BLaER1 treated with 17β-estradiol and CSF1 and Interleukin-3, amounts not matched to agents 10 nM and 100 nM (cell line): ENCODE results near the gene STK17B.

Experiments used
- H3K27ac ChIP-seq, 11 experiments: shearing (Covaris generic); formaldehyde crosslinking; 2 replicates each; pipeline ENCODE4 v1.8.1; 2022
- H3K27me3 ChIP-seq, 11 experiments: shearing (Covaris generic); formaldehyde crosslinking; 2 replicates each; pipeline ENCODE4 v1.8.1; 2022
- H3K36me3 ChIP-seq, 11 experiments: shearing (Covaris generic); formaldehyde crosslinking; 2 replicates each; pipeline ENCODE4 v1.8.1; 2022
- H3K4me1 ChIP-seq, 10 experiments: shearing (Covaris generic); formaldehyde crosslinking; 2 replicates each; pipeline ENCODE4 v1.8.1; 2022
- H3K4me2 ChIP-seq, 11 experiments: shearing (Covaris generic); formaldehyde crosslinking; 2 replicates each; pipeline ENCODE4 v1.8.1; 2022
- H3K4me3 ChIP-seq, 10 experiments: shearing (Covaris generic); formaldehyde crosslinking; 2 replicates each; pipeline ENCODE4 v1.8.1; 2022
- H3K9ac ChIP-seq, 11 experiments: shearing (Covaris generic); formaldehyde crosslinking; 2 replicates each; pipeline ENCODE4 v1.8.1; 2022
- H3K9me3 ChIP-seq, 11 experiments: shearing (Covaris generic); formaldehyde crosslinking; replicated peaks in 1 of 11; 2 replicates each; pipeline ENCODE4 v1.8.1; 2022
- H4K20me1 ChIP-seq, 11 experiments: shearing (Covaris generic); formaldehyde crosslinking; 2 replicates each; pipeline ENCODE4 v1.8.1; 2022
- Cebpa-rat ChIP-seq, 11 experiments: shearing (Covaris generic); IDR thresholded peaks; 2 replicates each; pipeline ENCODE4 v1.8.1; 2022

Gene STK17B

GRCh38 chr2:196181484-196181883, 10.1 kb upstream of the STK17B start:
- peaks cover 29 to 52% (median 44%) of the 10 kb centered on the region in 10 experiments for H3K4me1 ChIP-seq

GRCh38 chr2:196177124-196177523, 5.7 kb upstream of the STK17B start:
- H3K9ac ChIP-seq = no peak overlapping the region
- peaks cover 42 to 72% (median 60%) of the 10 kb centered on the region in 10 experiments for H3K4me1 ChIP-seq
- peak overlapping the region in 10 of 11 experiments; percentile 19 to 85 (median 74); a peak in 15 of 22 replicates for H3K4me2 ChIP-seq
- TF ChIP-seq Cebpa-rat (IDR thresholded peaks at IDR 0.05) = no peak
- H3K36me3 ChIP-seq = no peaks in the 10 kb centered on the region
- H3K9me3 ChIP-seq = no peaks in the 10 kb centered on the region
- no peaks in the 10 kb centered on the region for H4K20me1 ChIP-seq
- no peak overlapping the region for H3K4me3 ChIP-seq
- no peaks in the 10 kb centered on the region for H3K27me3 ChIP-seq
- H3K27ac ChIP-seq = peak overlapping the region in 6 of 11 experiments; percentile 45 to 71 (median 68); a peak in 12 of 22 replicates

More at GRCh38 chr2:196181484-196181883, 10.1 kb upstream of the STK17B start:
- TF ChIP-seq Cebpa-rat (IDR thresholded peaks at IDR 0.05) = no peak
- H3K27ac ChIP-seq = no peak overlapping the region
- H3K27me3 ChIP-seq = no peaks in the 10 kb centered on the region
- H3K9ac ChIP-seq = no peak overlapping the region
- no peaks in the 10 kb centered on the region for H3K36me3 ChIP-seq
- no peak overlapping the region for H3K4me3 ChIP-seq
- peak overlapping the region in 8 of 11 experiments; percentile 48 to 66 (median 55); a peak in 8 of 22 replicates for H3K4me2 ChIP-seq
- no peaks in the 10 kb centered on the region for H3K9me3 ChIP-seq
- H4K20me1 ChIP-seq = no peaks in the 10 kb centered on the region

GRCh38 chr2:196176142-196176738, 4.9 kb upstream of the STK17B start:
- Histone ChIP-seq H4K20me1 (peaks cover under 1 to 1% (median under 1%) of the 10 kb centered on the region in 11 experiments; a peak in 16 of 22 replicates), H3K4me1 (peaks cover 38 to 69% (median 56%) of the 10 kb centered on the region in 10 experiments), H3K4me2 (peak overlapping the region; percentile 42 to 85 (median 75)), H3K4me3 (no peak overlapping the region), H3K36me3 (no peaks in the 10 kb centered on the region), H3K27me3 (no peaks in the 10 kb centered on the region), H3K9me3 (no peaks in the 10 kb centered on the region), H3K27ac (peak overlapping the region in 8 of 11 experiments; percentile 0 to 71 (median 58); a peak in 13 of 22 replicates), H3K9ac (peak overlapping the region in 6 of 11 experiments; percentile 4 to 52 (median 29); a peak in 9 of 22 replicates)
- TF ChIP-seq Cebpa-rat (IDR thresholded peaks at IDR 0.05) = no peak

- Histone ChIP-seq H3K27ac (peak overlapping the region in 2 of 11 experiments; percentile 4 to 16; a peak in 1 of 22 replicates), H3K36me3 (peaks cover 0 to 8% (median 0%) of the 10 kb centered on the region in 11 experiments; a peak in 3 of 22 replicates), H4K20me1 (peaks cover 14 to 19% (median 19%) of the 10 kb centered on the region in 11 experiments; a peak in 21 of 22 replicates), H3K27me3 (no peaks in the 10 kb centered on the region), H3K4me3 (no peak overlapping the region), H3K4me2 (peak overlapping the region in 4 of 11 experiments; percentile 5 to 21 (median 14); a peak in 3 of 22 replicates), H3K9me3 (no peaks in the 10 kb centered on the region), H3K9ac (no peak overlapping the region), H3K4me1 (peaks cover 38 to 68% (median 55%) of the 10 kb centered on the region in 10 experiments)
- TF ChIP-seq Cebpa-rat (IDR thresholded peaks at IDR 0.05) = no peak
Observed at GRCh38 chr2:196174404-196174803, 3.0 kb upstream of the STK17B start.

- H4K20me1 ChIP-seq = peaks cover 14 to 28% (median 28%) of the 10 kb centered on the region in 11 experiments; a peak in 21 of 22 replicates
- no peaks in the 10 kb centered on the region for H3K27me3 ChIP-seq
- H3K9ac ChIP-seq = no peak overlapping the region
- peaks cover 31 to 59% (median 48%) of the 10 kb centered on the region in 10 experiments for H3K4me1 ChIP-seq
- H3K27ac ChIP-seq = no peak overlapping the region
- no peaks in the 10 kb centered on the region for H3K9me3 ChIP-seq
- H3K4me2 ChIP-seq = peak overlapping the region in 5 of 11 experiments; percentile 76 to 99 (median 95); a peak in 5 of 22 replicates
- no peak for TF ChIP-seq Cebpa-rat (IDR thresholded peaks at IDR 0.05)
- H3K36me3 ChIP-seq = peaks cover 0 to 17% (median 0%) of the 10 kb centered on the region in 11 experiments; a peak in 6 of 22 replicates
- no peak overlapping the region for H3K4me3 ChIP-seq
Observed at GRCh38 chr2:196173505-196173904, 2.1 kb upstream of the STK17B start.

GRCh38 chr2:196172951-196173350, 1.6 kb upstream of the STK17B start:
- peaks cover 19 to 34% (median 33%) of the 10 kb centered on the region in 11 experiments; a peak in 21 of 22 replicates for H4K20me1 ChIP-seq
- no peaks in the 10 kb centered on the region for H3K9me3 ChIP-seq
- H3K9ac ChIP-seq = no peak overlapping the region
- no peak for TF ChIP-seq Cebpa-rat (IDR thresholded peaks at IDR 0.05)
- peak overlapping the region in 1 of 10 experiments; percentile 94; a peak in 1 of 20 replicates for H3K4me3 ChIP-seq
- H3K4me2 ChIP-seq = peak overlapping the region; percentile 67 to 99 (median 86); a peak in 16 of 22 replicates
- H3K36me3 ChIP-seq = peaks cover 0 to 21% (median 4%) of the 10 kb centered on the region in 11 experiments; a peak in 7 of 22 replicates
- no peak overlapping the region for H3K27ac ChIP-seq
- no peaks in the 10 kb centered on the region for H3K27me3 ChIP-seq
- H3K4me1 ChIP-seq = peaks cover 31 to 57% (median 46%) of the 10 kb centered on the region in 10 experiments

GRCh38 chr2:196171946-196172345, 568 bp upstream of the STK17B start:
- peak overlapping the region; percentile 46 to 100 (median 67); a peak in 20 of 22 replicates for H3K27ac ChIP-seq
- H4K20me1 ChIP-seq = peaks cover 28 to 44% (median 43%) of the 10 kb centered on the region in 11 experiments; a peak in 21 of 22 replicates
- peaks cover 29 to 57% (median 42%) of the 10 kb centered on the region in 10 experiments for H3K4me1 ChIP-seq
- no peak for TF ChIP-seq Cebpa-rat (IDR thresholded peaks at IDR 0.05)
- H3K4me3 ChIP-seq = peak overlapping the region; percentile 93 to 99 (median 97)
- H3K9ac ChIP-seq = peak overlapping the region; percentile 62 to 100 (median 87); a peak in 21 of 22 replicates
- H3K36me3 ChIP-seq = peaks cover 0 to 31% (median 5%) of the 10 kb centered on the region in 11 experiments; a peak in 8 of 22 replicates
- peak overlapping the region; percentile 67 to 99 (median 86) for H3K4me2 ChIP-seq
- H3K27me3 ChIP-seq = no peaks in the 10 kb centered on the region
- no peaks in the 10 kb centered on the region for H3K9me3 ChIP-seq

GRCh38 chr2:196170606-196171247, 651 bp downstream of the STK17B start:
- peaks cover 24 to 57% (median 41%) of the 10 kb centered on the region in 10 experiments for H3K4me1 ChIP-seq
- no peak for TF ChIP-seq Cebpa-rat (IDR thresholded peaks at IDR 0.05)
- H3K4me3 ChIP-seq = peak overlapping the region; percentile 93 to 99 (median 97)
- no peaks in the 10 kb centered on the region for H3K27me3 ChIP-seq
- peak overlapping the region; percentile 96 to 100 (median 99) for H3K27ac ChIP-seq
- H4K20me1 ChIP-seq = peaks cover 39 to 56% (median 56%) of the 10 kb centered on the region in 11 experiments
- H3K9me3 ChIP-seq = no peaks in the 10 kb centered on the region
- peaks cover 4 to 43% (median 11%) of the 10 kb centered on the region in 11 experiments; a peak in 19 of 22 replicates for H3K36me3 ChIP-seq
- H3K4me2 ChIP-seq = peak overlapping the region in 9 of 11 experiments; percentile 2 to 96 (median 82); a peak in 14 of 22 replicates
- peak overlapping the region; percentile 98 to 100 (median 99) for H3K9ac ChIP-seq
